K562 (cell line): ENCODE results near the gene ZNF680. TPM values are rescaled to one million over a fixed set of nuclear protein-coding genes. Genes with fewer than 3 reads are reported as not detected.

Experiments used
- BCL6 ChIP-seq: fragments of 250-450 bp; sonication (Bioruptor Pico); IDR thresholded peaks from 2 replicates; pipeline ENCODE4 v1.4.0; 2020
- BRD9 ChIP-seq: fragments of 450-650 bp; IDR thresholded peaks from 2 replicates; pipeline ENCODE4 v1.6.1; 2018; ENCODE audit warnings: low read depth; ENCODE audit not compliant: partially characterized antibody
- DIDO1 ChIP-seq: fragments of 450-650 bp; IDR thresholded peaks from 2 replicates; pipeline ENCODE4 v1.6.1; 2016; ENCODE audit warnings: low read depth, missing biosample characterization, missing genetic modification characterization
- DMBX1 ChIP-seq: fragments of 250-450 bp; sonication (Bioruptor Pico); IDR thresholded peaks from 2 replicates; pipeline ENCODE4 v1.8.0; 2022; ENCODE audit warnings: inconsistent platforms, mild to moderate bottlenecking, moderate library complexity, borderline replicate concordance
- FOXK2 ChIP-seq, 2 experiments: fragments of 450-650 bp; IDR thresholded peaks in 1 of 2; conservative IDR thresholded peaks in 1 of 2; 2 replicates each; pipeline ENCODE4 v1.6.1; 2016; ENCODE audit warnings: low read depth in 2 of 2, mild to moderate bottlenecking in 1 of 2
- GABPB1 ChIP-seq: sonication (generic); formaldehyde crosslinking; IDR thresholded peaks from 2 replicates; pipeline ENCODE4 v1.8.0; 2022; ENCODE audit warnings: mild to moderate bottlenecking, missing genetic modification reagents
- GTF2A2 ChIP-seq: IDR thresholded peaks from 2 replicates; pipeline ENCODE4 v1.6.1; 2016; ENCODE audit warnings: mild to moderate bottlenecking, missing genetic modification characterization, missing compliant biosample characterization
- NFXL1 ChIP-seq: fragments of 450-650 bp; formaldehyde crosslinking; IDR thresholded peaks from 2 replicates; pipeline ENCODE4 v1.4.0; 2021; ENCODE audit warnings: mild to moderate bottlenecking
- RBM25 ChIP-seq: fragments of 200-400 bp; formaldehyde crosslinking; IDR thresholded peaks from 2 replicates; pipeline ENCODE4 v1.6.1; 2018; ENCODE audit warnings: low read length, low read depth, moderate library complexity; ENCODE audit not compliant: severe bottlenecking
- SAP30 ChIP-seq: fragments of 200-600 bp; sonication (generic); IDR thresholded peaks from 2 replicates; pipeline ENCODE4 v1.6.1; 2012; ENCODE audit warnings: borderline replicate concordance, low read depth, mild to moderate bottlenecking, moderate library complexity, low read length, control low read depth, inconsistent platforms; ENCODE audit not compliant: insufficient read depth, poor library complexity, severe bottlenecking
- ZFP36 ChIP-seq: fragments of 150-350 bp; IDR thresholded peaks from 2 replicates; pipeline ENCODE4 v1.6.1; 2018; ENCODE audit warnings: low read length, low read depth; ENCODE audit not compliant: partially characterized antibody
- ZNF444 ChIP-seq: fragments of 250-450 bp; sonication (Bioruptor Pico); IDR thresholded peaks from 2 replicates; pipeline ENCODE4 v1.4.0; 2020; ENCODE audit warnings: mild to moderate bottlenecking, moderate library complexity
- polyA plus RNA-seq, 8 experiments: library from polyadenylated mRNA; depleted of rRNA in 4 of 8; stranded (reverse) in 5 of 8; unstranded in 3 of 8; fragments of >200 nt; fragmentation: Nextera tagmentation in 2 of 8; fragmentation: Illumina TruSeq in 1 of 8; extraction: Ambion mirVana in 2 of 8; extraction: Trizol in 1 of 8; gene quantifications; 2 replicates each; pipeline versions ENCODE4 v1.2.1 to v1.2.3, GENCODE V29; 2011 to 2014; ENCODE audit warnings: inconsistent platforms in 1 of 8, missing spikeins in 1 of 8
- total RNA-seq, 7 experiments: library from RNA; depleted of rRNA in 6 of 7; stranded (reverse); fragments of >200 nt in 6 of 7; fragmentation: Illumina TruSeq in 2 of 7; extraction: Trizol in 2 of 7; gene quantifications; 2 replicates each; pipeline versions ENCODE4 v1.2.1 to v1.2.3, GENCODE V29; 2011 to 2021; ENCODE audit warnings: low replicate concordance in 1 of 7
- TF ChIP-seq, protein P1 (sequence below): sonication (generic); formaldehyde crosslinking; IDR thresholded peaks from 2 replicates; pipeline ENCODE4 v1.8.0; 2023; ENCODE audit warnings: missing genetic modification reagents, mild to moderate bottlenecking, borderline replicate concordance
- TF ChIP-seq, protein P2 (sequence below): sonication (generic); formaldehyde crosslinking; IDR thresholded peaks from 2 replicates; pipeline ENCODE4 v1.8.0; 2022; ENCODE audit warnings: mild to moderate bottlenecking, low read depth, missing genetic modification reagents
- TF ChIP-seq, protein P3 (sequence below): fragments of 250-450 bp; sonication (Bioruptor Pico); IDR thresholded peaks from 2 replicates; pipeline ENCODE4 v1.5.0; 2020; ENCODE audit warnings: mild to moderate bottlenecking
- TF ChIP-seq, protein P4 (sequence below): sonication (generic); formaldehyde crosslinking; IDR thresholded peaks from 2 replicates; pipeline ENCODE4 v1.9.0; 2022; ENCODE audit warnings: mild to moderate bottlenecking, missing genetic modification reagents
- TF ChIP-seq, protein P5 (sequence below): fragments of 250-450 bp; sonication (Bioruptor Pico); IDR thresholded peaks from 2 replicates; pipeline ENCODE4 v1.8.0; 2022; ENCODE audit warnings: inconsistent platforms, mild to moderate bottlenecking, moderate library complexity, borderline replicate concordance

The ZNF680 gene
- total and polyA plus RNA-seq, 9 of the 15 experiments (the other 6 are each of a cell fraction or from before 2014, with no cell fraction given), result 7.0 to 25.0 (median 12.0) TPM

DNA sequence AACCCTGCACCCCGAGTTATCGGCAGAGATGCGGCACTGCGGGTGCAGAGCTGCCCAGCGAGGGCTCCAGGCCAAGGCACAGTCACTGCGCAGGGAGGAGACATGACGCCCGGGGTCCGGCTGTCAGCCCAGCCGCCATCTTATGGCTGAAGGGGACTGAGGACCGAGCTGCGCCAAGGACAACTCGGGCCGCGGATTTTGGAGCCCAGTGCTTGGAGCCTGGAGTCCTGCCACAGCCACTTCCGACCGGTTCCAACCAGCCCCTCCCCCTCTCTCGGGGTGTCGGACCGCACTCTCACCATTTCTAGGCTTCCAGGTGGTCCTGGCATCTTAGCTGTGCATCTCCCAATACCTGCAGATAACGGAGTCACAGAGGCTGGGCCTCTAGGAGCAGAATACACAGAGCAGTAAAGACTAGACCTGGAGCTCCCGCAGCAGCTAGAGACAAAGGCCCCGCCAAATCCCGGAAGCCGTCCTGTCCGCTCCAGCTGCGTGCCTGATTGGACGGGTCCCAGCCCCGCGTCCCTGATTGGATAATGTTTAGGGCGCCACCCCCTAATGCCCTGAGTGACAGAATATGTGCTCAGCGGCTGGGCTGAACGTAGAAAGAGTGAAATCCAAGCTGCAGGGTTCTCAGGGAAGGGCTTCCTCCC is at the start of gene ZNF680 (continued):
- TF ChIP-seq, protein P1, sequence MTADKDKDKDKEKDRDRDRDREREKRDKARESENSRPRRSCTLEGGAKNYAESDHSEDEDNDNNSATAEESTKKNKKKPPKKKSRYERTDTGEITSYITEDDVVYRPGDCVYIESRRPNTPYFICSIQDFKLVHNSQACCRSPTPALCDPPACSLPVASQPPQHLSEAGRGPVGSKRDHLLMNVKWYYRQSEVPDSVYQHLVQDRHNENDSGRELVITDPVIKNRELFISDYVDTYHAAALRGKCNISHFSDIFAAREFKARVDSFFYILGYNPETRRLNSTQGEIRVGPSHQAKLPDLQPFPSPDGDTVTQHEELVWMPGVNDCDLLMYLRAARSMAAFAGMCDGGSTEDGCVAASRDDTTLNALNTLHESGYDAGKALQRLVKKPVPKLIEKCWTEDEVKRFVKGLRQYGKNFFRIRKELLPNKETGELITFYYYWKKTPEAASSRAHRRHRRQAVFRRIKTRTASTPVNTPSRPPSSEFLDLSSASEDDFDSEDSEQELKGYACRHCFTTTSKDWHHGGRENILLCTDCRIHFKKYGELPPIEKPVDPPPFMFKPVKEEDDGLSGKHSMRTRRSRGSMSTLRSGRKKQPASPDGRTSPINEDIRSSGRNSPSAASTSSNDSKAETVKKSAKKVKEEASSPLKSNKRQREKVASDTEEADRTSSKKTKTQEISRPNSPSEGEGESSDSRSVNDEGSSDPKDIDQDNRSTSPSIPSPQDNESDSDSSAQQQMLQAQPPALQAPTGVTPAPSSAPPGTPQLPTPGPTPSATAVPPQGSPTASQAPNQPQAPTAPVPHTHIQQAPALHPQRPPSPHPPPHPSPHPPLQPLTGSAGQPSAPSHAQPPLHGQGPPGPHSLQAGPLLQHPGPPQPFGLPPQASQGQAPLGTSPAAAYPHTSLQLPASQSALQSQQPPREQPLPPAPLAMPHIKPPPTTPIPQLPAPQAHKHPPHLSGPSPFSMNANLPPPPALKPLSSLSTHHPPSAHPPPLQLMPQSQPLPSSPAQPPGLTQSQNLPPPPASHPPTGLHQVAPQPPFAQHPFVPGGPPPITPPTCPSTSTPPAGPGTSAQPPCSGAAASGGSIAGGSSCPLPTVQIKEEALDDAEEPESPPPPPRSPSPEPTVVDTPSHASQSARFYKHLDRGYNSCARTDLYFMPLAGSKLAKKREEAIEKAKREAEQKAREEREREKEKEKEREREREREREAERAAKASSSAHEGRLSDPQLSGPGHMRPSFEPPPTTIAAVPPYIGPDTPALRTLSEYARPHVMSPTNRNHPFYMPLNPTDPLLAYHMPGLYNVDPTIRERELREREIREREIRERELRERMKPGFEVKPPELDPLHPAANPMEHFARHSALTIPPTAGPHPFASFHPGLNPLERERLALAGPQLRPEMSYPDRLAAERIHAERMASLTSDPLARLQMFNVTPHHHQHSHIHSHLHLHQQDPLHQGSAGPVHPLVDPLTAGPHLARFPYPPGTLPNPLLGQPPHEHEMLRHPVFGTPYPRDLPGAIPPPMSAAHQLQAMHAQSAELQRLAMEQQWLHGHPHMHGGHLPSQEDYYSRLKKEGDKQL (CRISPR knock-in tag), result no peak
- TF ChIP-seq, protein P2, sequence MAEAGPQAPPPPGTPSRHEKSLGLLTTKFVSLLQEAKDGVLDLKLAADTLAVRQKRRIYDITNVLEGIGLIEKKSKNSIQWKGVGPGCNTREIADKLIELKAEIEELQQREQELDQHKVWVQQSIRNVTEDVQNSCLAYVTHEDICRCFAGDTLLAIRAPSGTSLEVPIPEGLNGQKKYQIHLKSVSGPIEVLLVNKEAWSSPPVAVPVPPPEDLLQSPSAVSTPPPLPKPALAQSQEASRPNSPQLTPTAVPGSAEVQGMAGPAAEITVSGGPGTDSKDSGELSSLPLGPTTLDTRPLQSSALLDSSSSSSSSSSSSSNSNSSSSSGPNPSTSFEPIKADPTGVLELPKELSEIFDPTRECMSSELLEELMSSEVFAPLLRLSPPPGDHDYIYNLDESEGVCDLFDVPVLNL (CRISPR knock-in tag), result no peak
- TF ChIP-seq, protein P3, sequence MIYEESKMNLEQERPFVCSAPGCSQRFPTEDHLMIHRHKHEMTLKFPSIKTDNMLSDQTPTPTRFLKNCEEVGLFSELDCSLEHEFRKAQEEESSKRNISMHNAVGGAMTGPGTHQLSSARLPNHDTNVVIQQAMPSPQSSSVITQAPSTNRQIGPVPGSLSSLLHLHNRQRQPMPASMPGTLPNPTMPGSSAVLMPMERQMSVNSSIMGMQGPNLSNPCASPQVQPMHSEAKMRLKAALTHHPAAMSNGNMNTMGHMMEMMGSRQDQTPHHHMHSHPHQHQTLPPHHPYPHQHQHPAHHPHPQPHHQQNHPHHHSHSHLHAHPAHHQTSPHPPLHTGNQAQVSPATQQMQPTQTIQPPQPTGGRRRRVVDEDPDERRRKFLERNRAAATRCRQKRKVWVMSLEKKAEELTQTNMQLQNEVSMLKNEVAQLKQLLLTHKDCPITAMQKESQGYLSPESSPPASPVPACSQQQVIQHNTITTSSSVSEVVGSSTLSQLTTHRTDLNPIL (CRISPR knock-in tag), result no peak
- no peak for TF ChIP-seq GTF2A2 (tag)
- no peak for TF ChIP-seq BRD9
- no peak for TF ChIP-seq ZNF444 (CRISPR knock-in tag)
- TF ChIP-seq, protein P4, sequence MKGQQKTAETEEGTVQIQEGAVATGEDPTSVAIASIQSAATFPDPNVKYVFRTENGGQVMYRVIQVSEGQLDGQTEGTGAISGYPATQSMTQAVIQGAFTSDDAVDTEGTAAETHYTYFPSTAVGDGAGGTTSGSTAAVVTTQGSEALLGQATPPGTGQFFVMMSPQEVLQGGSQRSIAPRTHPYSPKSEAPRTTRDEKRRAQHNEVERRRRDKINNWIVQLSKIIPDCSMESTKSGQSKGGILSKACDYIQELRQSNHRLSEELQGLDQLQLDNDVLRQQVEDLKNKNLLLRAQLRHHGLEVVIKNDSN, result no peak
- TF ChIP-seq, protein P5, sequence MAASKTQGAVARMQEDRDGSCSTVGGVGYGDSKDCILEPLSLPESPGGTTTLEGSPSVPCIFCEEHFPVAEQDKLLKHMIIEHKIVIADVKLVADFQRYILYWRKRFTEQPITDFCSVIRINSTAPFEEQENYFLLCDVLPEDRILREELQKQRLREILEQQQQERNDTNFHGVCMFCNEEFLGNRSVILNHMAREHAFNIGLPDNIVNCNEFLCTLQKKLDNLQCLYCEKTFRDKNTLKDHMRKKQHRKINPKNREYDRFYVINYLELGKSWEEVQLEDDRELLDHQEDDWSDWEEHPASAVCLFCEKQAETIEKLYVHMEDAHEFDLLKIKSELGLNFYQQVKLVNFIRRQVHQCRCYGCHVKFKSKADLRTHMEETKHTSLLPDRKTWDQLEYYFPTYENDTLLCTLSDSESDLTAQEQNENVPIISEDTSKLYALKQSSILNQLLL, result no peak
- peak; percentile 36 for TF ChIP-seq ZFP36
- no peak for TF ChIP-seq DMBX1 (CRISPR knock-in tag)
- TF ChIP-seq SAP30, result peak; percentile 82
- peak; percentile 72 for TF ChIP-seq RBM25
- no peak for TF ChIP-seq FOXK2 (conservative IDR thresholded peaks at IDR 0.05 in 1 of 2, IDR thresholded peaks at IDR 0.05 in 1 of 2; ENCODE audit: low read depth in 2 of 2)
- TF ChIP-seq BCL6, result no peak
- no peak for TF ChIP-seq GABPB1 (CRISPR knock-in tag)
- TF ChIP-seq DIDO1 (tag), result no peak
- TF ChIP-seq NFXL1 (CRISPR knock-in tag), result no peak
